HepG2 (cell line): ENCODE results near the gene SRSF7.

Experiments used
- HNRNPK ChIP-seq: fragments of 200-400 bp; formaldehyde crosslinking; IDR thresholded peaks from 2 replicates; pipeline ENCODE4 v1.6.1; 2018; ENCODE audit warnings: low read length, low read depth, moderate library complexity, mild to moderate bottlenecking; ENCODE audit not compliant: poor library complexity, severe bottlenecking
- RELA ChIP-seq: sonication (generic); formaldehyde crosslinking; IDR thresholded peaks from 2 replicates; pipeline ENCODE4 v1.4.0; 2020; ENCODE audit warnings: missing genetic modification reagents
- ZBTB42 ChIP-seq: sonication (generic); formaldehyde crosslinking; IDR thresholded peaks from 2 replicates; pipeline ENCODE4 v1.5.0; 2020; ENCODE audit warnings: mild to moderate bottlenecking, missing genetic modification reagents

DNA sequence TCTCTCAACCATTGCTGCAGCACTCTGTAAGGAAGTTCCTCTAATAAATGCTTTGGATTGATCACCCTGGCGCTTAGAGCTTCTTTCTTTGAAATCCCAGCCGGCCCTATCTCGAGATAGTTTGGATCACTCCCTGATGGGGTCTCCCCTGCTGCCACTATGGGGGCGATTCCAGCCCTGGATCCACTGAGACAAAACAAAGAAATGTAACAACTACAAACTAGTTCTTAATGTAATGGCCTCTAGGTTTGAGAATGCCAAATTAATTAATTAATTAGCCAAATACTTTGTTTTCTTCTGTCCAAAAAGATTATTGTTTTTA lies 15.2 kb downstream of the SRSF7 start:
- no peak for TF ChIP-seq ZBTB42 (CRISPR knock-in tag)
- TF ChIP-seq RELA (CRISPR knock-in tag): no peak
- no peak for TF ChIP-seq HNRNPK
